AG04450 (cell line): ENCODE data around the gene RAMP1. TPM values are rescaled to one million over a fixed set of nuclear protein-coding genes. Genes with fewer than 3 reads are reported as not detected.

Experiments used
- CTCF ChIA-PET: fragments of 300-600, 350-600 bp; formaldehyde crosslinking; extraction: SDS; loops from one replicate; lab custom pipeline; 2022; ENCODE audit warnings: antibody characterized with exemption, inconsistent platforms; lab: Charles Lee
- POLR2A ChIA-PET: fragments of 350-600 bp; formaldehyde crosslinking; extraction: SDS; loops from one replicate; lab custom pipeline; 2021; ENCODE audit warnings: antibody characterized with exemption, inconsistent platforms; lab: Yijun Ruan, JAX
- DNase-seq: peaks from one replicate; pipeline ENCODE4 v3.0.0-alpha.2; 2011; ENCODE audit warnings: low read depth, low spot score
- H3K27ac ChIP-seq: one replicate; pipeline ENCODE4 v1.5.1; 2012; ENCODE audit warnings: low read depth, low read length, control low read depth
- H3K27me3 ChIP-seq: one replicate; pipeline ENCODE4 v1.6.0; 2012; ENCODE audit warnings: low read length; ENCODE audit not compliant: control insufficient read depth, insufficient read depth
- H3K4me3 ChIP-seq: 2 replicates; pipeline ENCODE4 v1.5.1; 2011; ENCODE audit warnings: mild to moderate bottlenecking, low read depth, low read length, control low read depth
- H3K9me3 ChIP-seq: 2 replicates; pipeline ENCODE4 v1.5.1; 2012; ENCODE audit warnings: low read length; ENCODE audit not compliant: control insufficient read depth, insufficient read depth
- polyA plus RNA-seq: library from polyadenylated mRNA; depleted of rRNA; stranded (reverse); fragments of >200 nt; gene quantifications from 2 replicates; pipeline ENCODE4 v1.2.3, GENCODE V29; 2011
- TF ChIP-seq, protein P1 (sequence below): IDR thresholded peaks from 2 replicates; pipeline ENCODE4 v1.5.1; 2011; ENCODE audit warnings: low read depth, low read length, control low read depth, inconsistent platforms

The RAMP1 gene
- polyA plus RNA-seq, 1 experiment = 26.5 TPM

DNA sequence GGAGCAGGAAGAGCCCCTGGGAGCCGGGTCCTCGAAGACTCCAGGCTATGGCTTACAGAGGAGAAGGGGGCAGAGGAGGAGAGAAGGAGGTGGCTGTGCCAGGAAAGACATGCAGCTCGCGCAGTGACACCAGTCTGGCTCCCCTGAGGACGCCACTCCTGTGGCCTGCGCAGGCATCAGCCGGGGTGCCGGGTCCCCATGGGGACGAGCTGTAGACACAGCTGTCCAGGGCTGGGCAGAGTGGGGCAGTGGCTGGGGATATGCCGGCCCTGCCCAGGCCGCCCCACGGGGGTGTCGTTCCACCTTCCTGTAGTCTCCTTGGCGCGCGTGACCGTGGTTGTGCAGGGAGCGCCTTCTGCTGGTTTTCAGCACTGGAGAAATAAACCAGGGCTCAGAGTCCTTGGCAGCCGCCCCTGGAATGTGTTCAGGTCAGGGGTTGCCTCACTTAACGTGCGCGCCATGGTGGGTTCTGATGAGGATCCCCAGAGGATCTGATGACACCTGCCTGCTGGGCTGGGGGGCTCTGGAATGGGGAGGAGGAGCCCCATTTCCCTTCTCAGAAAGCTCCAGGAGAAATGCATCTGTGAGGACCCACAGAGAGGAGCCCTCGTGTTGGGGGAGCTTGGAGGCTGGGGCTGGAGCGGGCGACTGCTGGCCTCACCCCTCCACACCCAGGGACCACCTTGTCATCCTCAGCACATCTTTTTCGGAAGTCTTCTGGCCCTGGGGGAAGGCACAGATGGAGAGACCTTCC is 26.7 kb downstream of the RAMP1 start:
- ChIA-PET CTCF (no interaction called here), POLR2A (interaction anchor here (1.4 kb wide), 1 partner anchor 22 kb away, joined by 4 read pairs; no protein-coding TSS in a partner anchor)
- H3K27ac ChIP-seq = peak overlapping the region; percentile 21
- no peaks in the 10 kb centered on the region; the same call in 1 of the 2 replicates for H3K9me3 ChIP-seq
- no peak for DNase-seq
- H3K4me3 ChIP-seq = no peak overlapping the region
- TF ChIP-seq, protein P1, sequence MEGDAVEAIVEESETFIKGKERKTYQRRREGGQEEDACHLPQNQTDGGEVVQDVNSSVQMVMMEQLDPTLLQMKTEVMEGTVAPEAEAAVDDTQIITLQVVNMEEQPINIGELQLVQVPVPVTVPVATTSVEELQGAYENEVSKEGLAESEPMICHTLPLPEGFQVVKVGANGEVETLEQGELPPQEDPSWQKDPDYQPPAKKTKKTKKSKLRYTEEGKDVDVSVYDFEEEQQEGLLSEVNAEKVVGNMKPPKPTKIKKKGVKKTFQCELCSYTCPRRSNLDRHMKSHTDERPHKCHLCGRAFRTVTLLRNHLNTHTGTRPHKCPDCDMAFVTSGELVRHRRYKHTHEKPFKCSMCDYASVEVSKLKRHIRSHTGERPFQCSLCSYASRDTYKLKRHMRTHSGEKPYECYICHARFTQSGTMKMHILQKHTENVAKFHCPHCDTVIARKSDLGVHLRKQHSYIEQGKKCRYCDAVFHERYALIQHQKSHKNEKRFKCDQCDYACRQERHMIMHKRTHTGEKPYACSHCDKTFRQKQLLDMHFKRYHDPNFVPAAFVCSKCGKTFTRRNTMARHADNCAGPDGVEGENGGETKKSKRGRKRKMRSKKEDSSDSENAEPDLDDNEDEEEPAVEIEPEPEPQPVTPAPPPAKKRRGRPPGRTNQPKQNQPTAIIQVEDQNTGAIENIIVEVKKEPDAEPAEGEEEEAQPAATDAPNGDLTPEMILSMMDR = no peak
- H3K27me3 ChIP-seq = no peaks in the 10 kb centered on the region

GRCh38 chr2:237886685-237887481 is 27.5 kb downstream of the RAMP1 start:
- CTCF ChIA-PET = interaction anchor here (0.6 kb wide), 1 partner anchor 242 kb away, joined by 6 read pairs; no protein-coding TSS in a partner anchor
- TF ChIP-seq, protein P1 = no peak
- Histone ChIP-seq H3K27ac (peak overlapping the region; percentile 47), H3K27me3 (no peaks in the 10 kb centered on the region), H3K4me3 (no peak overlapping the region), H3K9me3 (no peaks in the 10 kb centered on the region; the same call in 1 of the 2 replicates)
- peak; percentile 55 for DNase-seq
- POLR2A ChIA-PET = interaction anchor here (1.4 kb wide), 1 partner anchor 23 kb away, joined by 4 read pairs; no protein-coding TSS in a partner anchor

GRCh38 chr2:237888389-237888788 is 29.0 kb downstream of the RAMP1 start:
- DNase-seq = no peak
- ChIA-PET CTCF (no interaction called here), POLR2A (interaction anchor here (0.6 kb wide), 1 partner anchor 66 kb away, joined by 14 read pairs; no protein-coding TSS in a partner anchor)
- TF ChIP-seq, protein P1 = no peak
- Histone ChIP-seq H3K27ac (no peak overlapping the region), H3K27me3 (no peaks in the 10 kb centered on the region), H3K4me3 (no peak overlapping the region), H3K9me3 (no peaks in the 10 kb centered on the region; the same call in 1 of the 2 replicates)

DNA sequence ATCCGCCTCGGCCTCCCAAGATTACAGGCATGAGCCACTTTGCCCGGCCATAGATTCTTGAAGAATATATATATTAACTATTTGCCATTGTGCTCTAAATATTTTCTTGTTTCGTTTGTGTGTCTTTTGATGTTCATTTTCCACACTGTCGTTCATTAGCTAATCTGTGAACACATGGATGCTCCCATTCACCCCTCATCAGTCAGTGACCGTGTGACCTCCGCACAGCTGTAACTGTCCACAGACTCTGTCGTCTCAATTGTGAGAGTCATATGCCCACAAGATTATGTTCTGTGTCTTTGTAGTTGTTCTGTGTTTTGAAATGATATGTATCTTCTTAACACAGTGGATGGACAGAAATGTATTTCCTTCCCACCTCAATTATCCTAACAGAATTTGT is 29.6 kb downstream of the RAMP1 start:
- ChIA-PET POLR2A (interaction anchor here (0.6 kb wide), 1 partner anchor 65 kb away, joined by 14 read pairs; no protein-coding TSS in a partner anchor), CTCF (no interaction called here)
- Histone ChIP-seq H3K27me3 (no peaks in the 10 kb centered on the region), H3K9me3 (no peaks in the 10 kb centered on the region; the same call in 1 of the 2 replicates), H3K4me3 (no peak overlapping the region), H3K27ac (no peak overlapping the region)
- no peak for DNase-seq
- TF ChIP-seq, protein P1 = no peak
